Loucy (cell line): ENCODE results near the gene GPR39.

Experiments used
- H2AFZ ChIP-seq: fragments of 200-600 bp; sonication (generic); 2 replicates; pipeline ENCODE4 v1.6.0; 2016; ENCODE audit warnings: antibody characterized with exemption, mild to moderate bottlenecking, low read length, moderate library complexity
- H3F3A ChIP-seq: fragments of 200-600 bp; 2 replicates; pipeline ENCODE4 v1.6.0; 2016; ENCODE audit warnings: antibody characterized with exemption, low read depth, mild to moderate bottlenecking
- H3K27me3 ChIP-seq: fragments of 200-600 bp; sonication (generic); 2 replicates; pipeline ENCODE4 v1.6.1; 2014; ENCODE audit warnings: low read length, mild to moderate bottlenecking; ENCODE audit not compliant: insufficient read depth, poor library complexity, severe bottlenecking
- H3K36me3 ChIP-seq: fragments of 200-600 bp; sonication (generic); 2 replicates; pipeline ENCODE4 v1.6.1; 2016; ENCODE audit warnings: low read length; ENCODE audit not compliant: insufficient read depth
- H3K4me1 ChIP-seq: fragments of 200-600 bp; sonication (generic); 2 replicates; pipeline ENCODE4 v1.5.1; 2014; ENCODE audit warnings: low read length, mild to moderate bottlenecking; ENCODE audit not compliant: insufficient read depth, poor library complexity, severe bottlenecking
- H3K4me2 ChIP-seq: fragments of 200-600 bp; sonication (generic); 2 replicates; pipeline ENCODE4 v1.6.0; 2014; ENCODE audit warnings: antibody characterized with exemption, low read length, low read depth, mild to moderate bottlenecking; ENCODE audit not compliant: poor library complexity, severe bottlenecking
- H3K4me3 ChIP-seq: fragments of 200-600 bp; sonication (generic); 2 replicates; pipeline ENCODE4 v1.5.1; 2014; ENCODE audit warnings: low read length, mild to moderate bottlenecking, mixed read lengths; ENCODE audit not compliant: poor library complexity, severe bottlenecking
- H3K79me2 ChIP-seq: fragments of 200-600 bp; sonication (generic); 2 replicates; pipeline ENCODE4 v1.6.1; 2014; ENCODE audit warnings: low read length; ENCODE audit not compliant: insufficient read depth
- H3K9ac ChIP-seq: fragments of 200-600 bp; sonication (generic); 2 replicates; pipeline ENCODE4 v1.6.0; 2014; ENCODE audit warnings: mild to moderate bottlenecking, low read depth, low read length, moderate library complexity; ENCODE audit not compliant: poor library complexity, severe bottlenecking
- H3K9me2 ChIP-seq: fragments of 200-600 bp; sonication (generic); replicated peaks from 2 replicates; pipeline ENCODE4 v1.6.1; 2016; ENCODE audit warnings: low read depth, low read length, mixed read lengths
- H3K9me3 ChIP-seq: fragments of 200-600 bp; sonication (generic); 2 replicates; pipeline ENCODE4 v1.6.1; 2014; ENCODE audit warnings: mild to moderate bottlenecking, antibody characterized with exemption, low read length, low read depth; ENCODE audit not compliant: insufficient read depth
- H4K20me1 ChIP-seq: fragments of 200-600 bp; sonication (generic); 2 replicates; pipeline ENCODE4 v1.6.0; 2014; ENCODE audit warnings: antibody characterized with exemption, low read length, mild to moderate bottlenecking; ENCODE audit not compliant: insufficient read depth, poor library complexity, severe bottlenecking
- EZH2phosphoT487 ChIP-seq: fragments of 200-600 bp; IDR thresholded peaks from 2 replicates; pipeline ENCODE4 v1.6.1; 2018; ENCODE audit warnings: antibody characterized with exemption, mild to moderate bottlenecking, moderate library complexity, borderline replicate concordance
- TF ChIP-seq, protein P1 (sequence below): fragments of 200-600 bp; sonication (generic); conservative IDR thresholded peaks from 2 replicates; pipeline ENCODE4 v1.5.1; 2014; ENCODE audit warnings: mild to moderate bottlenecking, antibody characterized with exemption, low read length

The GPR39 gene

DNA sequence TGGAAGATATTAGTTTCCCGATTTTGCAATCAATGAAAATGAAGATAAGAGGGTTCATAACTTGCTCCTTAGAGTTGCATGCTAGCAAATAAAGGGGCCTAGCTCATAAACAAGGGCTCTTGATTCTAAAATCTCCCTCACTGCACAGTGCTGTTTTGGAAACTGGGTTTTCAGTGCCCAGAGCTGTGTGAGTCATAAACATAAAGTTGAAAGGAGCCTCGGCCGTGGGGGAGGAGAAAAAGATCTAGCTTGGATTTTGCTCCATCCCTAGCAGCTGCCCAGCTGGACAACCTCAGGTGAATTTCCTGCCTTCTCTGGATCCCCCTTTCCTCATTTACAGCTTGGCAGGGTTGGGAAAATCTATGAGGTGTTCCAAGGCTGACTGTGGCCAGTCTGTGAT is 210.9 kb downstream of the GPR39 start:
- no peaks in the 10 kb centered on the region for H3K4me1 ChIP-seq
- H3K4me2 ChIP-seq, result no peak overlapping the region
- TF ChIP-seq EZH2phosphoT487, result no peak
- TF ChIP-seq, protein P1, sequence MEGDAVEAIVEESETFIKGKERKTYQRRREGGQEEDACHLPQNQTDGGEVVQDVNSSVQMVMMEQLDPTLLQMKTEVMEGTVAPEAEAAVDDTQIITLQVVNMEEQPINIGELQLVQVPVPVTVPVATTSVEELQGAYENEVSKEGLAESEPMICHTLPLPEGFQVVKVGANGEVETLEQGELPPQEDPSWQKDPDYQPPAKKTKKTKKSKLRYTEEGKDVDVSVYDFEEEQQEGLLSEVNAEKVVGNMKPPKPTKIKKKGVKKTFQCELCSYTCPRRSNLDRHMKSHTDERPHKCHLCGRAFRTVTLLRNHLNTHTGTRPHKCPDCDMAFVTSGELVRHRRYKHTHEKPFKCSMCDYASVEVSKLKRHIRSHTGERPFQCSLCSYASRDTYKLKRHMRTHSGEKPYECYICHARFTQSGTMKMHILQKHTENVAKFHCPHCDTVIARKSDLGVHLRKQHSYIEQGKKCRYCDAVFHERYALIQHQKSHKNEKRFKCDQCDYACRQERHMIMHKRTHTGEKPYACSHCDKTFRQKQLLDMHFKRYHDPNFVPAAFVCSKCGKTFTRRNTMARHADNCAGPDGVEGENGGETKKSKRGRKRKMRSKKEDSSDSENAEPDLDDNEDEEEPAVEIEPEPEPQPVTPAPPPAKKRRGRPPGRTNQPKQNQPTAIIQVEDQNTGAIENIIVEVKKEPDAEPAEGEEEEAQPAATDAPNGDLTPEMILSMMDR, result no peak
- no peaks in the 10 kb centered on the region for H4K20me1 ChIP-seq
- no peaks in the 10 kb centered on the region for H3K27me3 ChIP-seq
- H2AFZ ChIP-seq, result no peak overlapping the region
- H3K4me3 ChIP-seq, result no peak overlapping the region
- H3K9me3 ChIP-seq, result 0 out of 2 replicates have a peak, but pooled peaks cover 4% of the 10 kb centered on the region
- no peaks in the 10 kb centered on the region for H3K36me3 ChIP-seq
- no peaks in the 10 kb centered on the region for H3K9me2 ChIP-seq
- no peaks in the 10 kb centered on the region for H3K79me2 ChIP-seq
- H3K9ac ChIP-seq, result no peak overlapping the region
- no peaks in the 10 kb centered on the region for H3F3A ChIP-seq

DNA sequence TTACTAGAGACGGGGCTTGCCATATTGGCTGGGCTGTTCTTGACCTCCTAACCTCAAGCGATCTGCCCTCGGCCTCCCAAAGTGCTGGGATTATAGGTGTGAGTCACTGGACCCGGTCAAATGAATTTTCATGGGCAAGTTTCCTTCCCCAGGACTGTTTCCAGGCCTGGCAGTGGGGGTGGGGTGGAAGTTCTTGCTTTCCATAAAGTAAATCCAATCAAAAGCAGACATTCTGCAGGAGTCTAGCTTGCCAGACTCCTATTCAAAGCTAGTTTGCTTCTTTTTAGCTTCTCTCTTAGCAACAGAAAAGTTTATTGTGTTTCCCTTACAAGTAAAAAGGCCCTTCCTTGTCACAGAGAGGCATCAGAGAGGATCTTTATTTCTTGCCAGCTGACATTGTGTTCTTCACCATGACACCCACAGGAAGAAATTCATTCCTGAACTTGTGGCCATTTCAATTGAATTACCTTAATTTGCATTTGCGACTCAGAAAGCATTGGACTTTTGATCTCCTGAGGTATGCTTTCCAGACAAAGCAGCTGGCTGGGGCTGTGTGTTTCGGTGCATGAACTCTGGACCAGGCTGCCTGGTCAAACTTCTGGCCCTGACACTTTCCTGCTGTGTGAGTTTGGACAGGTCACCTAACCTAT is 215.5 kb downstream of the GPR39 start:
- Histone ChIP-seq H4K20me1 (no peaks in the 10 kb centered on the region), H3F3A (no peaks in the 10 kb centered on the region), H2AFZ (no peak overlapping the region), H3K9me2 (no peaks in the 10 kb centered on the region), H3K27me3 (no peaks in the 10 kb centered on the region), H3K9me3 (0 out of 2 replicates have a peak, but pooled peaks cover 4% of the 10 kb centered on the region), H3K79me2 (no peaks in the 10 kb centered on the region), H3K36me3 (no peaks in the 10 kb centered on the region), H3K4me3 (no peak overlapping the region), H3K9ac (no peak overlapping the region), H3K4me1 (no peaks in the 10 kb centered on the region), H3K4me2 (no peak overlapping the region)
- TF ChIP-seq EZH2phosphoT487, result no peak
- TF ChIP-seq, protein P1, result no peak

DNA sequence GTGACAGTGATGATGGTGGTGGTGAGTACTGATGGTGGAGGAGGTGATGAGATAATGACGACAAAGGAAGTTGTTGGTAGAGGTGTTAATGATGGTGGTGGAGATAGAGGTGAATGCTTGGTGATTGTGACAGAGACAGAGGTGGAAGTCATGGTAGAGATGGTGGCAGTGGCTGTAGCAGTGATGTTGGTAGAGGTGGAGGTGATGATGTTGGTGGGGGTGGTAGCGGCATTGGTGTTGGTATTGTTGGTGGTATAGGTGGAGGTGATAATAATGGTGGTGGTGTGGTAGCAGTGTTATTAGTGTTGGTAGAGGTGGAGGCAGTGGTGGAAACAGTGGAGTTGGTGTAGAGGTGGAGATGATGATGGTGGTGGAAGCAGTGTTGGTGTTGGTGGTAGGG is 217.0 kb downstream of the GPR39 start:
- Histone ChIP-seq H3K4me2 (no peak overlapping the region), H2AFZ (no peak overlapping the region), H3K36me3 (no peaks in the 10 kb centered on the region), H3K9me2 (no peaks in the 10 kb centered on the region), H3F3A (no peaks in the 10 kb centered on the region), H3K4me3 (no peak overlapping the region), H3K79me2 (no peaks in the 10 kb centered on the region), H3K9ac (no peak overlapping the region), H3K27me3 (no peaks in the 10 kb centered on the region), H3K9me3 (0 out of 2 replicates have a peak, but pooled peaks cover 4% of the 10 kb centered on the region), H3K4me1 (no peaks in the 10 kb centered on the region), H4K20me1 (no peaks in the 10 kb centered on the region)
- no peak for TF ChIP-seq EZH2phosphoT487
- TF ChIP-seq, protein P1, result no peak
